H1 (cell line): ENCODE results near the gene AGFG1. TPM values are rescaled to one million over a fixed set of nuclear protein-coding genes. Genes with fewer than 3 reads are reported as not detected.

Source experiments
- CTCF ChIA-PET: fragments of 300-600 bp; sonication (Branson Sonifier 250); formaldehyde crosslinking; loops from one replicate; lab custom pipeline; 2021; ENCODE audit not compliant: partially characterized antibody; lab: Charles Lee
- POLR2A ChIA-PET: fragments of 300-600 bp; sonication (Branson Sonifier 250); formaldehyde crosslinking; loops from one replicate; lab custom pipeline; 2021; ENCODE audit warnings: inconsistent platforms; ENCODE audit not compliant: partially characterized antibody; lab: Charles Lee
- DNase-seq, 2 experiments: peaks; one replicate each; pipeline versions ENCODE4 v3.0.0 to v3.0.0-alpha.2; 2010 to 2022; ENCODE audit warnings: low spot score in 2 of 2, low read depth in 1 of 2, mixed read lengths in 1 of 2
- FAIRE-seq: peaks from 2 replicates; lab custom pipeline; 2011; peaks lifted over from hg19 to GRCh38; lab: Jason Lieb, UNC
- H2AFZ ChIP-seq: 2 replicates; pipeline ENCODE4 v1.8.1; 2012; ENCODE audit warnings: low read length, inconsistent platforms
- H2AK5ac ChIP-seq: 2 replicates; pipeline ENCODE4 v1.6.1; 2013; ENCODE audit warnings: low read depth, low read length
- H2BK120ac ChIP-seq: replicated peaks from 2 replicates; pipeline ENCODE3; 2013; ENCODE audit warnings: low read depth, low read length, inconsistent platforms
- H2BK12ac ChIP-seq: 2 replicates; pipeline ENCODE4 v1.6.1; 2013; ENCODE audit warnings: low read depth, low read length
- H2BK15ac ChIP-seq: 2 replicates; pipeline ENCODE4 v1.6.1; 2013; ENCODE audit warnings: low read length
- H2BK20ac ChIP-seq: 2 replicates; pipeline ENCODE4 v1.6.1; 2013; ENCODE audit warnings: low read length
- H2BK5ac ChIP-seq: 2 replicates; pipeline ENCODE4 v1.6.1; 2013; ENCODE audit warnings: low read depth, low read length
- H3K14ac ChIP-seq: 2 replicates; pipeline ENCODE4 v1.6.1; 2013; ENCODE audit warnings: inconsistent platforms; ENCODE audit not compliant: insufficient read length
- H3K18ac ChIP-seq: 2 replicates; pipeline ENCODE4 v1.6.1; 2013; ENCODE audit warnings: low read length; ENCODE audit errors: extremely low read depth
- H3K23ac ChIP-seq: 2 replicates; pipeline ENCODE4 v1.6.1; 2013; ENCODE audit warnings: inconsistent platforms; ENCODE audit not compliant: insufficient read length
- H3K23me2 ChIP-seq: 2 replicates; pipeline ENCODE4 v1.6.1; 2013; ENCODE audit warnings: low read depth, low read length
- H3K27ac ChIP-seq: 2 replicates; pipeline ENCODE4 v1.6.1; 2011; ENCODE audit warnings: low read depth, low read length, inconsistent platforms
- H3K27me3 ChIP-seq, 4 experiments: replicated peaks in 1 of 4; 1 replicate in 1 of 4; 2 replicates in 3 of 4; pipeline versions ENCODE4 v1.6.1 to v1.8.1; 2011 to 2013; ENCODE audit warnings: low read length in 3 of 4, mild to moderate bottlenecking in 3 of 4, inconsistent platforms in 2 of 4, mixed read lengths in 2 of 4, moderate library complexity in 1 of 4; ENCODE audit not compliant: control insufficient read depth in 3 of 4, insufficient read depth in 3 of 4; ENCODE audit errors: extremely low read depth in 1 of 4
- H3K36me3 ChIP-seq, 4 experiments: 2 replicates each; pipeline versions ENCODE4 v1.6.1 to v1.8.1; 2011 to 2013; ENCODE audit warnings: mild to moderate bottlenecking in 4 of 4, low read length in 3 of 4, moderate library complexity in 2 of 4, control low read depth in 1 of 4, inconsistent platforms in 1 of 4; ENCODE audit not compliant: insufficient read depth in 4 of 4, control insufficient read depth in 2 of 4
- H3K4ac ChIP-seq: replicated peaks from 2 replicates; pipeline ENCODE3; 2013; ENCODE audit warnings: low read length, low read depth, mixed read lengths, inconsistent platforms; ENCODE audit not compliant: insufficient read length
- H3K4me1 ChIP-seq, 4 experiments: replicated peaks in 1 of 4; 1 replicate in 1 of 4; 2 replicates in 3 of 4; pipeline versions ENCODE4 v1.6.1 to v1.8.1; 2011 to 2013; ENCODE audit warnings: low read length in 3 of 4, inconsistent platforms in 2 of 4, mixed read lengths in 1 of 4; ENCODE audit not compliant: insufficient read depth in 4 of 4, control insufficient read depth in 3 of 4
- H3K4me2 ChIP-seq, 2 experiments: 2 replicates each; pipeline versions ENCODE4 v1.6.1 to v1.8.1; 2011 to 2013; ENCODE audit warnings: low read depth in 2 of 2, low read length in 2 of 2, control low read depth in 1 of 2, inconsistent platforms in 1 of 2, mild to moderate bottlenecking in 1 of 2; ENCODE audit not compliant: insufficient read depth in 1 of 2
- H3K4me3 ChIP-seq, 4 experiments: fragments of 200-600, 300-600 bp in 1 of 4; sonication (generic), shearing (Covaris generic), sonication (Bioruptor Twin) in 1 of 4; 2 replicates each; pipeline versions ENCODE4 v1.5.1 to v1.8.1; 2011 to 2016; ENCODE audit warnings: low read length in 4 of 4, low read depth in 3 of 4, control low read depth in 2 of 4, inconsistent platforms in 2 of 4, mild to moderate bottlenecking in 2 of 4, mixed read lengths in 1 of 4, moderate library complexity in 1 of 4; ENCODE audit not compliant: insufficient read depth in 2 of 4; ENCODE audit errors: extremely low read depth in 1 of 4
- H3K56ac ChIP-seq: replicated peaks from 2 replicates; pipeline ENCODE3; 2013; ENCODE audit warnings: low read depth, mild to moderate bottlenecking, mixed read lengths, low read length, inconsistent platforms; ENCODE audit not compliant: insufficient read length
- H3K79me1 ChIP-seq: 2 replicates; pipeline ENCODE4 v1.6.1; 2013; ENCODE audit warnings: low read depth, low read length, control low read depth
- H3K79me2 ChIP-seq, 2 experiments: 2 replicates each; pipeline versions ENCODE4 v1.6.1 to v1.8.1; 2012 to 2013; ENCODE audit warnings: low read length in 2 of 2, mild to moderate bottlenecking in 2 of 2, inconsistent platforms in 1 of 2; ENCODE audit not compliant: insufficient read depth in 2 of 2, control insufficient read depth in 1 of 2
- H3K9ac ChIP-seq, 4 experiments: replicated peaks in 1 of 4; 1 replicate in 1 of 4; 2 replicates in 3 of 4; pipeline versions ENCODE4 v1.6.1 to v1.8.1; 2011 to 2013; ENCODE audit warnings: low read depth in 3 of 4, low read length in 3 of 4, control low read depth in 2 of 4, mild to moderate bottlenecking in 2 of 4, moderate library complexity in 2 of 4, inconsistent platforms in 1 of 4; ENCODE audit errors: extremely low read depth in 1 of 4
- H3K9me3 ChIP-seq, 2 experiments: 2 replicates each; pipeline versions ENCODE4 v1.6.1 to v1.8.1; 2012 to 2013; ENCODE audit warnings: mild to moderate bottlenecking in 2 of 2, moderate library complexity in 2 of 2, control low read depth in 1 of 2, inconsistent platforms in 1 of 2, low read depth in 1 of 2, low read length in 1 of 2, mixed read lengths in 1 of 2; ENCODE audit not compliant: insufficient read depth in 2 of 2
- H4K20me1 ChIP-seq, 2 experiments: replicated peaks in 1 of 2; 2 replicates each; pipeline versions ENCODE3 to v1.8.1; 2011 to 2013; ENCODE audit warnings: inconsistent platforms in 2 of 2, low read length in 2 of 2, mild to moderate bottlenecking in 1 of 2; ENCODE audit not compliant: insufficient read depth in 2 of 2, control insufficient read depth in 1 of 2
- H4K5ac ChIP-seq: 2 replicates; pipeline ENCODE4 v1.6.1; 2013; ENCODE audit warnings: low read length, low read depth, mixed read lengths, inconsistent platforms; ENCODE audit not compliant: insufficient read length
- H4K8ac ChIP-seq: 2 replicates; pipeline ENCODE4 v1.8.0; 2013; ENCODE audit warnings: mild to moderate bottlenecking, moderate library complexity, low read length, inconsistent platforms; ENCODE audit not compliant: insufficient read depth; ENCODE audit errors: extremely low read depth
- H4K91ac ChIP-seq: replicated peaks from 2 replicates; pipeline ENCODE3; 2013; ENCODE audit warnings: low read length, mixed read lengths, inconsistent platforms; ENCODE audit not compliant: insufficient read length
- CTCF ChIP-seq, 3 experiments: IDR thresholded peaks; 1 replicate in 2 of 3; 2 replicates in 1 of 3; pipeline versions ENCODE4 v1.5.1 to v1.6.1; 2011; ENCODE audit warnings: low read length in 3 of 3, mild to moderate bottlenecking in 3 of 3, inconsistent platforms in 2 of 3, low read depth in 1 of 3, moderate library complexity in 1 of 3; ENCODE audit not compliant: insufficient read depth in 1 of 3; ENCODE audit errors: control extremely low read depth in 1 of 3
- EP300 ChIP-seq, 2 experiments: IDR thresholded peaks; 1 replicate in 1 of 2; 2 replicates in 1 of 2; pipeline ENCODE4 v1.6.1; 2011 to 2012; ENCODE audit warnings: low read depth in 2 of 2, low read length in 2 of 2, mild to moderate bottlenecking in 2 of 2, borderline replicate concordance in 1 of 2, inconsistent platforms in 1 of 2, moderate library complexity in 1 of 2
- HDAC2 ChIP-seq, 2 experiments: fragments of 300-600 bp in 1 of 2; sonication (generic) in 1 of 2; IDR thresholded peaks; 2 replicates each; pipeline ENCODE4 v1.6.1; 2011 to 2012; ENCODE audit warnings: low read depth in 2 of 2, low read length in 2 of 2, mild to moderate bottlenecking in 2 of 2, moderate library complexity in 2 of 2, borderline replicate concordance in 1 of 2, inconsistent platforms in 1 of 2
- MAFK ChIP-seq: IDR thresholded peaks from 2 replicates; pipeline ENCODE4 v1.6.1; 2012; ENCODE audit warnings: low read depth, mild to moderate bottlenecking, improper control_type of control experiment, low read length
- MAX ChIP-seq: IDR thresholded peaks from 2 replicates; pipeline ENCODE4 v1.6.1; 2012; ENCODE audit warnings: inconsistent platforms
- NRF1 ChIP-seq: IDR thresholded peaks from 2 replicates; pipeline ENCODE4 v1.6.1; 2011; ENCODE audit warnings: mild to moderate bottlenecking, low read depth, low read length, improper control_type of control experiment
- RNF2 ChIP-seq: fragments of 200-900, 300-1000 bp; sonication (generic); IDR thresholded peaks from 2 replicates; pipeline ENCODE4 v1.7.1; 2016; ENCODE audit warnings: borderline replicate concordance, low read depth, mild to moderate bottlenecking, antibody characterized with exemption, low read length; ENCODE audit not compliant: poor library complexity, severe bottlenecking; ENCODE audit errors: missing control alignments
- SP1 ChIP-seq: IDR thresholded peaks from 2 replicates; pipeline ENCODE4 v1.6.1; 2011; ENCODE audit warnings: low read depth, low read length
- TCF12 ChIP-seq: IDR thresholded peaks from 2 replicates; pipeline ENCODE4 v1.6.1; 2011; ENCODE audit warnings: low read depth, mild to moderate bottlenecking, low read length
- WGBS, 2 experiments: shearing (Covaris generic) in 1 of 2; methylation state at CpG; one replicate each; pipeline versions ENCODE4 v1.1.6 to v1.1.7; 2013 to 2015; ENCODE audit warnings: low lambda C conversion rate in 2 of 2, mixed read lengths in 2 of 2, inconsistent platforms in 1 of 2, low coverage in 1 of 2, missing lambda C conversion rate in 1 of 2; ENCODE audit not compliant: insufficient replicate concordance in 2 of 2, insufficient coverage in 1 of 2, insufficient read length in 1 of 2; ENCODE audit errors: extremely low coverage in 1 of 2, missing lambda C conversion rate in 1 of 2; 5-methylcytosine and 5-hydroxymethylcytosine counted together
- polyA plus RNA-seq, 7 experiments: library from polyadenylated mRNA; depleted of rRNA in 3 of 7; stranded (reverse) in 5 of 7; unstranded in 2 of 7; fragments of >200 nt in 5 of 7; fragments of 200-250 nt in 2 of 7; gene quantifications; 1 replicate in 5 of 7; 2 replicates in 1 of 7; 4 replicates in 1 of 7; pipeline versions ENCODE4 v1.2.1 to v1.2.3, GENCODE V29; 2011 to 2013; ENCODE audit warnings: missing spikeins in 2 of 7, mixed read lengths in 2 of 7
- total RNA-seq: library from RNA; stranded (reverse); fragmentation: NEBNext Ultra II Directional; extraction: Animal tissue kit (Norgen Biotek cat#: 25700); gene quantifications from 2 replicates; pipeline ENCODE4 v1.2.1, GENCODE V29; 2021

AGFG1 gene
- total and polyA plus RNA-seq, 2 of the 8 experiments (the other 6 are each of a cell fraction or from before 2014, with no cell fraction given), result 102 to 147 TPM

GRCh38 chr2:227485429-227485828 lies 13.5 kb downstream of the AGFG1 start:
- 100% methylated on average over 1 of the region's 1 CpG; no CpG with 5 or more reads in 1 of the 2 experiments for WGBS, 2 experiments
- no peaks in the 10 kb centered on the region for H3K36me3 ChIP-seq
- no peak overlapping the region for H4K8ac ChIP-seq
- no peak overlapping the region for H4K91ac ChIP-seq
- no peaks in the 10 kb centered on the region for H3K27me3 ChIP-seq
- peaks cover 26 to 98% of the 10 kb centered on the region in 2 experiments for H3K79me2 ChIP-seq
- no peak overlapping the region for H2BK5ac ChIP-seq
- no peak overlapping the region for H3K4me3 ChIP-seq
- no peak overlapping the region for H2BK12ac ChIP-seq
- H2BK120ac ChIP-seq, result no peak overlapping the region
- H2BK15ac ChIP-seq, result no peak overlapping the region
- H3K4me1 ChIP-seq, result no peaks in the 10 kb centered on the region
- TF ChIP-seq RNF2 (no peak), HDAC2 (IDR thresholded peaks at IDR 0.05; ENCODE audit: borderline replicate concordance in 1 of 2, low read depth in 2 of 2, low read length in 2 of 2) (no peak), NRF1 (no peak), EP300 (IDR thresholded peaks at IDR 0.05; ENCODE audit: borderline replicate concordance in 1 of 2, low read depth in 2 of 2, low read length in 2 of 2) (no peak), SP1 (no peak), MAX (no peak), CTCF (IDR thresholded peaks at IDR 0.05; ENCODE audit: control extremely low read depth in 1 of 3, insufficient read depth in 1 of 3, low read depth in 1 of 3, low read length in 3 of 3) (no peak), TCF12 (no peak), MAFK (no peak)
- FAIRE-seq (no peak), DNase-seq (no peak)
- H2AFZ ChIP-seq, result no peak overlapping the region
- no peak overlapping the region for H3K4me2 ChIP-seq
- H3K4ac ChIP-seq, result no peak overlapping the region
- ChIA-PET POLR2A (no interaction called here), CTCF (interaction anchor here (0.7 to 1.9 kb wide), 8 partner anchors 9 to 280 kb away, joined by 3 to 5 read pairs (median 4); no protein-coding TSS in a partner anchor)
- H3K56ac ChIP-seq, result no peak overlapping the region
- H4K5ac ChIP-seq, result no peak overlapping the region
- no peak overlapping the region for H3K18ac ChIP-seq
- no peak overlapping the region for H3K23ac ChIP-seq
- H3K9me3 ChIP-seq, result no peaks in the 10 kb centered on the region
- no peaks in the 10 kb centered on the region; the same call in 1 of the 2 replicates for H3K79me1 ChIP-seq
- no peaks in the 10 kb centered on the region for H3K23me2 ChIP-seq
- H3K27ac ChIP-seq, result no peak overlapping the region
- no peak overlapping the region for H2AK5ac ChIP-seq
- H2BK20ac ChIP-seq, result no peak overlapping the region
- no peak overlapping the region for H3K9ac ChIP-seq
- no peak overlapping the region for H3K14ac ChIP-seq
- H4K20me1 ChIP-seq, result peaks cover 5 to 9% of the 10 kb centered on the region in 2 experiments
